Measurements from ENCODE around the gene SEL1L2.

SEL1L2 gene

GRCh38 chr20:13838664-13839063, 151.8 kb downstream of the SEL1L2 start:
- DNase-seq (ENCODE audit: low read depth): no peak
- no peak for TF ChIP-seq CTCF (IDR thresholded peaks at IDR 0.05; ENCODE audit: control insufficient read depth, extremely low read depth, insufficient read depth)
- H3K4me3 ChIP-seq (ENCODE audit: low read depth, low read length): no peak overlapping the region

GRCh38 chr20:13831476-13831875, 158.9 kb downstream of the SEL1L2 start:
- no peak for TF ChIP-seq CTCF (IDR thresholded peaks at IDR 0.05; ENCODE audit: control insufficient read depth, extremely low read depth, insufficient read depth)
- H3K4me3 ChIP-seq (ENCODE audit: low read depth, low read length): no peak overlapping the region
- DNase-seq (ENCODE audit: low read depth): no peak

DNA sequence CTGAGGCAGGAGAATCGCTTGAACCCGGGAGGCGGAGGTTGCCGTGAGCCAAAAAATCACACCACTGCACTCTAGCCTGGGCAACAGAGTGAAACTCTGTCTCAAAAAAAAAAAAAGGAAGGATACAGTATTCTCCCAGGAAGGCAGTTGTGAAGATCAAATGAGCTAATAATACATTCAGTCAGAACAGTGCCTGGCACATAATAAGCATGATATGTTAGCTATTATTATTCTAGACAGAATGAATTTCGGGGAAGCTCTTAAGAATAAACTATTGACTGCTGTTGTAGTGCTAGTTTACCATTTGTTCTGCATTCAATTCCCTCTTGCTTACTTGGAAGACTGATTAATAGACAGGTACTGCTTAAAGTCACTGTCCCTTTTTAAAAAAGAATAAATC, 164.9 kb downstream of the SEL1L2 start:
- no peak for TF ChIP-seq CTCF (IDR thresholded peaks at IDR 0.05; ENCODE audit: control insufficient read depth, extremely low read depth, insufficient read depth)
- DNase-seq (ENCODE audit: low read depth): no peak
- no peak overlapping the region for H3K4me3 ChIP-seq (ENCODE audit: low read depth, low read length)

DNA sequence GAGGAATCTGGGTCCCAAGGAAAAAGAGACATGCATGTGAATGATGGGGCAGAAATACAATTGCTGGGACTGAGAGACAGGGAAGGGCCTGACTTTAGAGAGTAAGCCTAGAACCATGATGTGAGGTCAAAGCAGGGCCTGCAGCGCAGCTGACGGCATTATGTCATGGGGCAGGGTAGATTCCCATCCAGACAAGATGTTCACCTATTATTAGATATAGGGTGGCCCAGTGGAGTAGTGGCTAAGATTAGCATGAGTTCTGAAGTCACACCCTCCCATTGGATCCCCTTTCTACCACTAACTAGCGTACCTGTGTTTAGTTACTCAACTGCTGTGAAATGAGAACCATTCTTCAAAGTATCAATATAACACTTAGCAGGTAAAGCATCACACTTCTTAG, 166.0 kb downstream of the SEL1L2 start:
- no peak for DNase-seq (ENCODE audit: low read depth)
- TF ChIP-seq CTCF (IDR thresholded peaks at IDR 0.05; ENCODE audit: control insufficient read depth, extremely low read depth, insufficient read depth): no peak
- H3K4me3 ChIP-seq (ENCODE audit: low read depth, low read length): no peak overlapping the region

GRCh38 chr20:13822459-13822858, 168.0 kb downstream of the SEL1L2 start:
- H3K4me3 ChIP-seq (ENCODE audit: low read depth, low read length): no peak overlapping the region
- no peak for TF ChIP-seq CTCF (IDR thresholded peaks at IDR 0.05; ENCODE audit: control insufficient read depth, extremely low read depth, insufficient read depth)
- DNase-seq (ENCODE audit: low read depth): no peak

DNA sequence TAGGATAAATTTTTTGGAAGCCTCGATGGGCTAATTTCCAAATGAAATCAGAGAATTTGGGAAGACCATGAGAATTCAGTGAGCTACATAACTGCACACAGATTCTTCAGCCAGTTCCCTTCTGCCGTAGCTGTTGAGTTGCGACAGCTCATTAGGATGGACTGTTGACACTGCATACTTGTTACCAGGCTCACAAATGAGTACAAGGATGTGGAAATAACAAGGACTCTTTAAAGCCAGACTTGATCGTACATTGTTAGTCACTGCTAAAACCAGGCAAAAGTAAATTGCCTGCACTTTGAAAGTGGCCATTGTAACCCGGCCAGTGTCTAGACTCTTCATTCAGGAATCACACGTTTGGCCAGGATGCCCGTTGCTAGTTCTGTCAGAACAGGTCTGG, 168.5 kb downstream of the SEL1L2 start:
- TF ChIP-seq CTCF (IDR thresholded peaks at IDR 0.05; ENCODE audit: control insufficient read depth, extremely low read depth, insufficient read depth): no peak
- no peak overlapping the region for H3K4me3 ChIP-seq (ENCODE audit: low read depth, low read length)
- DNase-seq (ENCODE audit: low read depth): no peak

DNA sequence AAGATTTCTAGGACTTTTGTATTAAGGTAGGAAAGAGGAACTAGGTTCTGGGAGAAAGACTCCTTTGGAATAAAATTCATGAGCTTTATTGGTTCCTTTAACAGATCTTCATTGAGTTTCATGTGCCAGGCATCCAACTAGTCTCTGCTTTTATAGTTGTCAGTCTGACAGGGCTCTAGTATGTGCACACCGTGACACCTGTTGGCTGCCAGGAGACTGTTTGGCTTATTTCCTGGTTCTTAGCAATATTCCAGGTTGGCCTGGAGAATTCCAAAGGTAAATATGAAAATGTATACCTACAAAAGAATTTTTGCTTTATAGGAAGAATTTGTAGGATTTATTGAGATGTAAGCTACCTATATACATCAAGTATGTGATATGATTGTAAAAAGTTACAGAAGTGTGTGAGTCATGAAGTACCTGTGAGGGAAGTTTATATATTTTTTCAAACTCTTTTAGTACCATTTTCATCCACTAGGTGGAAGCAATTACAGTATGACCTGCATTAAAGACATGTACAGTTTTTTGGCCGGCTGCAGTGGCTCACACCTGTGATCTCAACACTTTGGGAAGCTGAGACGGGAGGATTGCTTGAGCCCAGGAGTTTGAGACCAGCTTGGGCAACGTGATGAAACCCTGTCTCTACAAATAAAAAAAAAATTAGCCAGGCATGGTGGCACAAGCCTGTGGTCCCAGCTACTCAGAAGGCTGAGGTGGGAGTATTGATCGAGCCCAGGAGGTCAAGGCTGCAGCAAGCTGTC, 170.3 kb downstream of the SEL1L2 start:
- no peak overlapping the region for H3K4me3 ChIP-seq (ENCODE audit: low read depth, low read length)
- peak; percentile 79 for DNase-seq (ENCODE audit: low read depth)
- peak; percentile 50 for TF ChIP-seq CTCF (IDR thresholded peaks at IDR 0.05; ENCODE audit: control insufficient read depth, extremely low read depth, insufficient read depth)
